ENCODE results near the gene IKZF5. TPM values are rescaled to one million over a fixed set of nuclear protein-coding genes. Genes with fewer than 3 reads are reported as not detected.

The IKZF5 gene
- total RNA-seq, 4 donors from 2014 or later, result 4.3 to 11.0 (median 7.7) TPM

GRCh38 chr10:122993797-122994336 lies 14.7 kb downstream of the IKZF5 start:
- in situ Hi-C loops (cut with MboI; ENCODE audit: low sequenced_read_pairs in 4 of 4) (no loop called here), intact Hi-C loops (cut with DNase I; ENCODE audit: low total_unique reads) (no loop called here)
- Histone ChIP-seq H3K36me3 (peaks cover 0 to 29% of the 10 kb centered on the region in 2 donors), H3K9me3 (no peaks in the 10 kb centered on the region), H3K27me3 (no peaks in the 10 kb centered on the region), H3K27ac (no peak overlapping the region), H3K4me3 (no peak overlapping the region), H3K4me1 (no peaks in the 10 kb centered on the region)
- ATAC-seq (no peak), DNase-seq (no peak)
- TF ChIP-seq CTCF (IDR thresholded peaks at IDR 0.05 in 4 of 5, conservative IDR thresholded peaks at IDR 0.05 in 1 of 5) (no peak), POLR2A (IDR thresholded peaks at IDR 0.05) (no peak)

- Histone ChIP-seq H3K9me3 (no peaks in the 10 kb centered on the region), H3K27me3 (no peaks in the 10 kb centered on the region), H3K36me3 (peaks cover 0 to 29% of the 10 kb centered on the region in 2 donors), H3K27ac (no peak overlapping the region), H3K4me1 (no peaks in the 10 kb centered on the region), H3K4me3 (no peak overlapping the region)
- ATAC-seq (no peak), DNase-seq (no peak)
- TF ChIP-seq CTCF (IDR thresholded peaks at IDR 0.05 in 4 of 5, conservative IDR thresholded peaks at IDR 0.05 in 1 of 5), result no peak
- TF ChIP-seq POLR2A (IDR thresholded peaks at IDR 0.05), result no peak
- in situ Hi-C loops (cut with MboI; ENCODE audit: low sequenced_read_pairs in 4 of 4), result no loop called here
- intact Hi-C loops (cut with DNase I; ENCODE audit: low total_unique reads), result no loop called here
Observed at GRCh38 chr10:122992031-122992585, 16.5 kb downstream of the IKZF5 start.

GRCh38 chr10:122990278-122990677 lies 18.3 kb downstream of the IKZF5 start:
- no peak for DNase-seq
- in situ Hi-C loops (cut with MboI; ENCODE audit: low sequenced_read_pairs in 4 of 4), result no loop called here
- Histone ChIP-seq H3K4me3 (no peak overlapping the region), H3K9me3 (no peaks in the 10 kb centered on the region), H3K27ac (no peak overlapping the region), H3K36me3 (peaks cover 0 to 17% of the 10 kb centered on the region in 2 donors), H3K4me1 (no peaks in the 10 kb centered on the region), H3K27me3 (no peaks in the 10 kb centered on the region)
- TF ChIP-seq CTCF (IDR thresholded peaks at IDR 0.05 in 4 of 5, conservative IDR thresholded peaks at IDR 0.05 in 1 of 5) (no peak), POLR2A (IDR thresholded peaks at IDR 0.05) (no peak)
- intact Hi-C loops (cut with DNase I; ENCODE audit: low total_unique reads), result no loop called here
- no peak for ATAC-seq

DNA sequence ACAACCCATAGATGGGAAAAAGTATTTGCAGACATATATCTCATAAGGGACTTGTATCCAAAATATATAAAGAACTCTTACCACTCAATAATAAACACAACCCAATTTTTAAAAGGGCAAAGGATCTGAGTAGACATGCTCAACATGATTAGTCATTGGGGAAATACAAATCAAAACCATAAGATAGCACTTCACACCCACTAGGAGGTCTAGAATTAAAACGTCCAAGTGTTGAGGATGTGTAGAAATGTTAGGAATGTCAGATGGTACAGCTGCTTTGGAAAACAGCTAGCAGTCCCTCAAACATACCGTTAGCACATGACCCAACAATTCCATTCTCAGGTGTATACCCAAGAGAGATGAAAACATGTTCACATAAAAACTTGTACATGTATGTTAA lies 20.1 kb downstream of the IKZF5 start:
- intact Hi-C loops (cut with DNase I; ENCODE audit: low total_unique reads) (no loop called here), in situ Hi-C loops (cut with MboI; ENCODE audit: low sequenced_read_pairs in 4 of 4) (loop anchor here in 1 of 4 donors (10.0 kb wide), 1 partner anchor 166 kb away; the partner anchor contains the start of gene BUB3)
- no peaks in the 10 kb centered on the region for H3K4me1 ChIP-seq
- no peak overlapping the region for H3K27ac ChIP-seq
- no peak for ATAC-seq
- H3K36me3 ChIP-seq, result peaks cover 0 to 3% of the 10 kb centered on the region in 2 donors
- H3K27me3 ChIP-seq, result no peaks in the 10 kb centered on the region
- TF ChIP-seq CTCF (IDR thresholded peaks at IDR 0.05 in 4 of 5, conservative IDR thresholded peaks at IDR 0.05 in 1 of 5) (no peak), POLR2A (IDR thresholded peaks at IDR 0.05) (no peak)
- no peaks in the 10 kb centered on the region for H3K9me3 ChIP-seq
- no peak for DNase-seq
- no peak overlapping the region for H3K4me3 ChIP-seq

Data from gastrocnemius medialis (tissue), 4 donors.